Fibroblast of gingiva (primary cell): ENCODE measurements around the gene PXDC1.
"Not testable (repeated sequence)": the region's sequence is repeated elsewhere in the genome, so short reads cannot be mapped to it uniquely, and the experiment has no call there.

Experiments
- DNase-seq: peaks from one replicate; pipeline ENCODE4 v3.0.0-alpha.2; 2011; ENCODE audit warnings: low read depth

PXDC1 gene

DNA sequence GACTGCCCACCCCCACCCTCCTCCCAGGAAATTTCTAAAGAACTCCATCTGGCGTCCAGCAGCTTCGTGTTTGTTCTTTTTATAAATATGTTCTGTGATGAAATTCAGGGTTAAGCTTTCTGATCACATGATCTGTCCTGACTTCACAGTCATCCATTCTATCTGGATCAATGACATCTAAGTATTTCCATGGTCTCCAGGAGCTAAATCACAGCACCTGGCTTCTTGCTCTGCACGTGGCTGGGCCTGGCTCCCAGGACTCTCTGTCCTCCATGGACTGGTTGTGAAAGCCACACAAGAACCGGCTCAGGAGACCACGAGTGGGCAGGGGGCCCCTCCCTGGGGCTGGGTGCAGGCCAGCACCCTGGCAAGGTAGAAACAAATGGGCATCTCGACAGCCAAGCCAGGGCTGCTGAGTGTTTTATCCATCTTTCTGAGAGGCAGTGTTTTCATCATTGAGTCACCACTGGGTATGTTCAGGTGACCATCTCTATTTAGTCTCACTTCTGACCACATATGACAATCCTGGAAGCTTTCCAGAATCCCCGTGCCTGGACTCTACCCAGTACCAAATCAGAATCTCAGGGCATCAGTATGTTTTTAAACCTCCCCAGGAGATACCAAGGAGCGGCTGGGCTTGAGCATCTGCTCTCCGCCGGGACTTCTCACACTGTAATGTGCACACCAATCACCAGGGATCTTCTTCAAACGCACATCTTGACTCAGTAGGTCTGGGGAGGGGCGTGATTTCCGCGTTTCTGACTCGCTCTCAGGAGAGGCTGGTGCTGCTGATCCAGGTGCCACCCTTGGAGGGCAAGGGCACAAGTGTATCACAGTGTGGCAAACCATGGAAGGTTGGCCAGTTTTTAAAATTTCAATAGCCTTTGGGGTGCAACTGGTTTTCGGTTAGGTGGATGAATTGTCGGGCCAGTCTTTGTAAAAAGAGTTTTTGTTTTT is 31.6 kb upstream of the PXDC1 start:
- peak; percentile 75 for DNase-seq

GRCh38 chr6:3781504-3781903 is 30.0 kb upstream of the PXDC1 start:
- no peak for DNase-seq

DNA sequence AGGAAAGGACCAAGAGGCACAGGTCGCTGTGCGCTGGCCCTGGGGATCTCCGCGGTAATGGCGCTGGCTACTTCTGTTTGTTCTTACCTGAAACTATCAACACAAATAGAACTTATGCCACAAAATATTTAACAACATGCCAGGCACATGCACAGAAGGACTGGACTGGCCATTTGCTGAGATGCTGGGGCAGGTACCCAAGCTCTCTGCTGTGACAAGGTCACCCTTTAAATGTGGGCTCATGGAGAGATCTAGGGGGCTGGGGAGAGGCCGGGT is 28.0 kb upstream of the PXDC1 start:
- DNase-seq, result no peak

DNA sequence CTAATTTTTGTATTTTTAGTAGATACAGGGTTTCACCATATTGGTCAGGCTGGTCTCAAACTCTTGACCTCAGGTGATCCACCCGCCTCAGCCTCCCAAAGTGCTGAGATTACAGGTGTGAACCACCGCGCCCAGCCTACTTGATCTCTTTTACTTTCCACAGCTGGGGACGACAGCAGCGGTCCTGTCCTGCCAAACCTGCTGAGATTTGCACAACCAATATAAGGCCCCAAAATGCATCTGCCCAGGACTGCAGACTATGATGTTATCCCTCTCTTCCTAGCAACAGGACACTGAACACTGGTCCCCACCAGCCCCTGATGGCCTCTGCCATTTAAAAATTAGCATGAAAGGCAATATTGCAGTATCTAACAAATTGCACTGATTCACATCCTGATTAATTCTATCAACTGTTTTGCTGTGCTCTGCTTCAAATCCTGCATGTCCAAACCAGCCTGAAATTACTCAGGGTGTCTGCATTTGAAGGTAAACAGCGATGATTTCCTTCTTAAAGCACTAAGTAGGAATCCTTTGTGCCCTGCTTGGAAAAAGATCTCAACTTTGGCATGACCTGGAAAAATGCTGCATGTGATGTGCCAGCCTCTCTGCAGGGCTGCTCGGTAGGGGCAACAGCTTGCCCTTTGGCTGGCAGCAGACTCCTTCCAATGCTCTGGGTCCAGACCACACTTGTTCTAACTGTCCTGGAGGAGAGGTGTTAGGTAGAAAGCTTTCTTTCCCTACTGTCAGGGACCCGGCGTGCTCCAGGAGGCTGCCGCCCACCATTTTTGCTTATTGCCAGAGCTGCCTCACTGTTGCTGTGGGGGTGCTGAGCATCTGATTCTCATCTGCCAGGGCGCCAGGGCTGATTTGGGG is 27.4 kb upstream of the PXDC1 start:
- no peak for DNase-seq

DNA sequence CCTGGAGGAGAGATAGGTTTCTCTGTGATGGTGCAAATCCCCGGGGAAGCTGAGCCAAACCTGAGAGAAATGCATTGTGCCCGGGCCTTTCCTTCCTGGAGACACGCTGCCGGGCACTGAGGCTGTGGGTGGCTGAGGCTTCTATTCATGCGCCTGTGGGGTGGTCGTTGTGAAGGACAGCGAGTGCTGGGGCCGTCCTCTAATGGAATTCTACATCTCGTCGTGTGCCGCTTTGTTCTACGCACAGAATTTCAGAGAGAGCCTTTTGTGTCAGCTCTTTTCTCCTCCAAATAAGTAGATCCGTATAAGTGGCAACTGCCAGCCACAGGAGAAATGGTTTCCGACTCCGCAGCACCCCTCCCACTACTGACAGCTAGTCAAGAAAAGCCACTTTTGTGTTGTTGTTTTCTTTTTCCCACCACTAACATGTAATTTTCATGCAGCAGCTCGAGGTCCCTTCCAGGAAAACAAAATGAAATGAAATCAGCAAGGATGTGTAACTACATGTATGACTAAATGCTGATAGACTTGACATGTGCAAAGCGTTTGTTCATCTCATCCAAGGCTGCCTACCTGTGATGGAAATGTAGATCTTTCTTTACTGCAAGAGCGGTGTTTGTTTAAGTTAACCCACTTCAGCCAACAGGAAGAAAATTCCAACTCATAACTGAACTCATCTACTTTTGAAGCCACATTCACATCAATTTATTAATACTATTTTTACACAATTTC is 26.4 kb upstream of the PXDC1 start:
- no peak for DNase-seq

GRCh38 chr6:3776881-3777507 is 25.5 kb upstream of the PXDC1 start:
- no peak for DNase-seq

DNA sequence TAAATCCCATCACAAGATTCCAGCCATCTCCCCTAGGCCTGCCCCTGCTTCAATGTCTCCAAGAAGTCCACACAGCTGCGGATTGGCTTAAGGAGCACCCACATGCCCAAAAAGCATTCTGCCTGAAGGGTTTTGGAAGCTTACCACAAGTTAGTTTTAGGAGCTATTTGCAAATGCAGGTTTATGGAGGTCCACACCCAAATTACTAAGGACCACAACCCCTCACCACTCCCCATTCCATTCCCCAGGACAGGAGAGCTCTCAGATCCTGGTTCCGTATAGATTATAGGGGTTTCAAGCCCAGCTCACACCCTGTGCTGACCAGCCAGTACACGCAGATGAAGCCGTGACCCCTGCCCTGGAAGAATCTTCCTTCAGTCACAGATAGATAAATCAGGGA is 24.3 kb upstream of the PXDC1 start:
- DNase-seq, result no peak

GRCh38 chr6:3775386-3775785 is 23.9 kb upstream of the PXDC1 start:
- DNase-seq, result no peak

- DNase-seq, result peak; percentile 83
Observed at GRCh38 chr6:3773678-3774298, 22.3 kb upstream of the PXDC1 start.

- not testable (repeated sequence) for DNase-seq
Observed at GRCh38 chr6:3772127-3772999, 20.9 kb upstream of the PXDC1 start.

- no peak for DNase-seq
Observed at GRCh38 chr6:3771407-3772011, 20.0 kb upstream of the PXDC1 start.

GRCh38 chr6:3770023-3770720 is 18.7 kb upstream of the PXDC1 start:
- DNase-seq, result no peak

GRCh38 chr6:3769610-3770009 is 18.1 kb upstream of the PXDC1 start:
- DNase-seq, result no peak

GRCh38 chr6:3768502-3768901 is 17.0 kb upstream of the PXDC1 start:
- DNase-seq, result no peak

- DNase-seq, result peak; percentile 54
Observed at GRCh38 chr6:3767483-3767882, 16.0 kb upstream of the PXDC1 start.

- peak; percentile 97 for DNase-seq
Observed at GRCh38 chr6:3766214-3766613, 14.7 kb upstream of the PXDC1 start.

- no peak for DNase-seq
Observed at GRCh38 chr6:3765415-3765814, 13.9 kb upstream of the PXDC1 start.

- no peak for DNase-seq
Observed at GRCh38 chr6:3764516-3765335, 13.2 kb upstream of the PXDC1 start.

DNA sequence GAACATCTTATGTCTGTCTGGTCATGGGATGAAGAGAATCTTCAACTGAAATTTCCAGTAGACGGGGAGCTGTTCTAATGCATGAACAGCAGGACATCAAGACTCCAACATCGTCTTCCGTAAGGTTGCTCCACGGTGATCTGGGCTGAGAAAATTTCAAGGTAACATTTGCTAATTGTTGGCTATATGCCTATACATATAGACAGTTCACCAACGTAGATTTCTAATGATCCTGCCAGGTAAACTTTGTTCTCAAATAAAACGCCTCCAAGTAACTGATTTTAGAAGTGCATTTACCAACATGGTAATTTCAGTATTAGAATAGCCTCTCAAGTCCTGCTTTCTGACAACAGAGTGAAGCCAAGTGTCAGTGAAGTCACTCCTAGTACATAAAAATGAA is 11.3 kb upstream of the PXDC1 start:
- no peak for DNase-seq
